GM12878 (cell line): Measurements from ENCODE around the gene ECM1. TPM values are rescaled to one million over a fixed set of nuclear protein-coding genes. Genes with fewer than 3 reads are reported as not detected.

ENCODE experiments used
- ATAC-seq: fragments of 200-7000 bp; cut with Tn5 transposase; 3 replicates; pipeline ENCODE4 v1.9.1; 2020; ENCODE audit warnings: mild to moderate bottlenecking, moderate library complexity
- BruUV-seq: library from RNA; stranded (reverse); fragments of 400-500 nt; replicated peaks from 2 replicates; lab custom pipeline; 2021; lab: Mats Ljungman, UMichigan
- CTCF ChIA-PET: fragments of 300-600 bp; sonication (Branson Sonifier 250); formaldehyde crosslinking; extraction: SDS; loops from one replicate; lab custom pipeline; 2021; ENCODE audit warnings: inconsistent platforms; lab: Yijun Ruan, JAX
- POLR2A ChIA-PET: fragments of 350-600 bp; formaldehyde crosslinking; extraction: SDS; loops from one replicate; lab custom pipeline; 2021; ENCODE audit warnings: inconsistent platforms; lab: Charles Lee
- RAD21 ChIA-PET: fragments of 300-600 bp; sonication (Branson Sonifier 250); formaldehyde crosslinking; loops from one replicate; lab custom pipeline; 2023; ENCODE audit warnings: antibody characterized with exemption; ENCODE audit not compliant: unreplicated experiment; lab: Charles Lee
- SMC1A ChIA-PET: fragments of 300-600 bp; sonication (Branson Sonifier 250); formaldehyde crosslinking; loops from one replicate; lab custom pipeline; 2023; ENCODE audit not compliant: unreplicated experiment, uncharacterized antibody; lab: Charles Lee
- DNase-seq: peaks from one replicate; pipeline ENCODE4 v3.0.0-alpha.2; 2011; ENCODE audit warnings: low read depth, low spot score
- FAIRE-seq: peaks from 3 replicates; lab custom pipeline; 2011; peaks lifted over from hg19 to GRCh38; lab: Jason Lieb, UNC
- H2AFZ ChIP-seq: 2 replicates; pipeline ENCODE4 v1.6.0; 2011; ENCODE audit warnings: low read depth, low read length, control low read depth; ENCODE audit not compliant: control insufficient read depth
- H3K27ac ChIP-seq: 2 replicates; pipeline ENCODE4 v1.5.1; 2011; ENCODE audit warnings: control low read depth; ENCODE audit not compliant: control insufficient read depth, insufficient read depth
- H3K27me3 ChIP-seq, 2 experiments: replicated peaks in 1 of 2; 2 replicates each; pipeline versions ENCODE4 v1.6.0 to v1.6.1; 2011; ENCODE audit warnings: low read length in 1 of 2; ENCODE audit not compliant: control insufficient read depth in 2 of 2, insufficient read depth in 2 of 2
- H3K36me3 ChIP-seq, 2 experiments: 2 replicates each; pipeline ENCODE4 v1.5.1; 2011; ENCODE audit warnings: low read length in 1 of 2; ENCODE audit not compliant: control insufficient read depth in 2 of 2, insufficient read depth in 2 of 2
- H3K4me1 ChIP-seq: 2 replicates; pipeline ENCODE4 v1.6.1; 2011; ENCODE audit warnings: mild to moderate bottlenecking, low read length, moderate library complexity, mixed read lengths; ENCODE audit not compliant: control insufficient read depth, insufficient read depth
- H3K4me2 ChIP-seq: 2 replicates; pipeline ENCODE4 v1.6.0; 2011; ENCODE audit warnings: control low read depth; ENCODE audit not compliant: control insufficient read depth, insufficient read depth
- H3K4me3 ChIP-seq: fragments of 200-600 bp; sonication (generic); 2 replicates; pipeline ENCODE4 v1.5.1; 2016
- H3K79me2 ChIP-seq: 2 replicates; pipeline ENCODE4 v1.6.0; 2011; ENCODE audit warnings: low read length; ENCODE audit not compliant: control insufficient read depth, insufficient read depth
- H3K9ac ChIP-seq: 2 replicates; pipeline ENCODE4 v1.8.0; 2011; ENCODE audit warnings: low read length, control low read depth, mixed read lengths; ENCODE audit not compliant: control insufficient read depth, insufficient read depth
- H3K9me3 ChIP-seq: replicated peaks from 3 replicates; pipeline ENCODE4 v1.5.1; 2011; ENCODE audit warnings: mild to moderate bottlenecking, low read length; ENCODE audit not compliant: control insufficient read depth, insufficient read depth
- H4K20me1 ChIP-seq: 2 replicates; pipeline ENCODE4 v1.6.0; 2011; ENCODE audit not compliant: control insufficient read depth, insufficient read depth
- DPF2 ChIP-seq: fragments of 450-650 bp; IDR thresholded peaks from 2 replicates; pipeline ENCODE4 v1.6.1; 2017; ENCODE audit warnings: mild to moderate bottlenecking
- IKZF1 ChIP-seq: fragments of 450-650 bp; conservative IDR thresholded peaks from 2 replicates; pipeline ENCODE4 v1.6.1; 2017; ENCODE audit warnings: antibody characterized with exemption, mild to moderate bottlenecking
- LARP7 ChIP-seq: fragments of 450-650 bp; IDR thresholded peaks from 2 replicates; pipeline ENCODE4 v1.6.1; 2017; ENCODE audit warnings: mild to moderate bottlenecking
- NBN ChIP-seq: fragments of 450-650 bp; IDR thresholded peaks from 2 replicates; pipeline ENCODE4 v1.6.1; 2016
- NR2F1 ChIP-seq: fragments of 450-650 bp; conservative IDR thresholded peaks from 2 replicates; pipeline ENCODE4 v1.6.1; 2017; ENCODE audit warnings: mild to moderate bottlenecking
- PAX8 ChIP-seq: fragments of 450-650 bp; IDR thresholded peaks from 2 replicates; pipeline ENCODE4 v1.6.1; 2017; ENCODE audit warnings: mild to moderate bottlenecking, moderate library complexity
- POLR2A ChIP-seq: IDR thresholded peaks from 2 replicates; pipeline ENCODE4 v1.6.1; 2011; ENCODE audit warnings: low read depth, mild to moderate bottlenecking, low read length
- RB1 ChIP-seq: fragments of 450-650 bp; formaldehyde crosslinking; IDR thresholded peaks from 2 replicates; pipeline ENCODE4 v1.6.1; 2017; ENCODE audit warnings: mild to moderate bottlenecking, borderline replicate concordance
- ZNF274 ChIP-seq: IDR thresholded peaks from one replicate; pipeline ENCODE4 v1.8.0; 2011; ENCODE audit not compliant: insufficient read length, insufficient read depth
- WGBS: methylation state at CpG from one replicate; pipeline ENCODE4 v1.1.6; 2016; ENCODE audit warnings: low lambda C conversion rate; ENCODE audit not compliant: insufficient replicate concordance, insufficient coverage; ENCODE audit errors: missing lambda C conversion rate; 5-methylcytosine and 5-hydroxymethylcytosine counted together
- in situ Hi-C: fragments of 300-500 bp; cut with MboI; formaldehyde crosslinking; loops from 9 replicates; pipeline ENCODE4 v1.14.3; 2018; ENCODE audit warnings: mixed read lengths
- intact Hi-C: fragments of 100-400 bp; cut with micrococcal nuclease; formaldehyde crosslinking; loops from one replicate; pipeline ENCODE4 v1.14.2; 2022; ENCODE audit not compliant: unreplicated experiment
- polyA plus RNA-seq, 11 experiments: library from polyadenylated mRNA; depleted of rRNA in 4 of 11; unstranded in 6 of 11; stranded (reverse) in 5 of 11; fragments of >200 nt; fragmentation: Nextera tagmentation in 4 of 11; fragmentation: Illumina TruSeq in 1 of 11; extraction: Ambion mirVana in 4 of 11; extraction: Trizol in 1 of 11; gene quantifications; 1 replicate in 1 of 11; 2 replicates in 10 of 11; pipeline versions ENCODE4 v1.2.1 to v1.2.3, GENCODE V29; 2011 to 2016; ENCODE audit warnings: inconsistent platforms in 2 of 11, missing spikeins in 2 of 11, low read depth in 1 of 11
- total RNA-seq, 4 experiments: library from RNA; depleted of rRNA in 3 of 4; stranded (reverse); fragments of >200 nt in 3 of 4; fragmentation: Illumina TruSeq in 1 of 4; extraction: Trizol in 1 of 4; gene quantifications; 2 replicates each; pipeline versions ENCODE4 v1.2.1 to v1.2.3, GENCODE V29; 2013 to 2021
- TF ChIP-seq, protein P1 (sequence below): fragments of 450-650 bp; IDR thresholded peaks from 2 replicates; pipeline ENCODE4 v1.6.1; 2016; ENCODE audit warnings: mild to moderate bottlenecking
- TF ChIP-seq, protein P2 (sequence below): fragments of 150-350 bp; IDR thresholded peaks from 2 replicates; pipeline ENCODE4 v1.6.1; 2016; ENCODE audit warnings: low read depth, low read length
- TF ChIP-seq, protein P3 (sequence below): fragments of 450-650 bp; IDR thresholded peaks from 2 replicates; pipeline ENCODE4 v1.6.1; 2017; ENCODE audit warnings: mild to moderate bottlenecking, moderate library complexity

Gene ECM1
- total and polyA plus RNA-seq, 10 of the 15 experiments (the other 5 are each of a cell fraction or from before 2014, with no cell fraction given): 0.06 to 1.3 (median 0.60) TPM

DNA sequence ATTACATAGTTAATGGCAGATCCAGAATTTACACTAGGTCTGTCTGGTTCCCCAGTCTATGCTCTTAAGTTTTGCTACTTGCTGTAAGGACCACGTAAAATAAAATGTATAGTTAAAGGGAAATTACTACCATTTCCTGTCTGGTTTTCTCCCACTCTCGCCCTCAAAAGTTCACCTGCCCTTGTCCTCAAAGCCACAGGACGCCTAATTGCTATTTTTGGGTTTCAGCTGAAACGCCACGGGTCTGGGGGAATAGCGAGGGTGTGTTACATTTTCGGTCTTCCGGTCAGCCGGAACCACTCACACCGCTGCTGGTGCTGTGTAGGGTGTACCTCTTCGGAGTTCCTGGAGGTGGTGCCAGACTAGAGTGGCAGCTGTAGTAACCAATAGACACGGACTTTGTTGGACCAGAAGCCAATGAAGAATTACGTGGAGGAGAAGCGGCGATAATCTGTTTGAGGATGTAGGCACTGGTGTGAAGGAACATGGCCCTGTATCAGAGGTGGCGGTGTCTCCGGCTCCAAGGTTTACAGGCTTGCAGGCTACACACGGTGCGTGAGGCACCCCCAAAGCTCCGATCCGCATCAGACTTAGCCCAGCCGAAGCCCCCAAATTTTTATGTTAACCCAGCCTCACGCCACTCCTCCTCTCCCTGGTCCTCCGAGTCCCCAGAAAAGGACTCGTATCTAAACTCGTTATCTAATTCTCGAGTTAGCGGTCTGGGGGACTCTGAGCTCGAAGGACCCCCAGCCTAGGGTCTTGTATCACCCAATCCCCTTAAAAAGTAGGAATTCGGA is 20.7 kb upstream of the ECM1 start, which contains the start of gene TARS2:
Gene TARS2 (plus strand): TSS at position 454 of the 797 bp plus-strand sequence. CDS start 32 bp downstream, at position 486.
- DNase-seq (peak; percentile 99), ATAC-seq (peak; percentile 100), FAIRE-seq (peak; percentile 99)
- H3K27me3 ChIP-seq: no peaks in the 10 kb centered on the region
- under 1% methylated on average over 30 of the region's 30 CpGs for WGBS
- peak within 1 kb of the TSS; percentile 95 for H3K4me3 ChIP-seq
- peak within 1 kb of the TSS; percentile 96 for H2AFZ ChIP-seq
- H3K36me3 ChIP-seq: peaks cover 2 to 20% of the 10 kb centered on the region in 2 experiments; a peak in 3 of 4 replicates
- peak within 1 kb of the TSS; percentile 92 for H3K4me2 ChIP-seq
- no TSS peak for BruUV-seq
- peak within 1 kb of the TSS; percentile 98 for H3K9ac ChIP-seq
- ChIA-PET CTCF (interaction anchor here (1.0 to 1.3 kb wide), 2 partner anchors 47 to 123 kb away, joined by 3 read pairs; no protein-coding TSS in a partner anchor), SMC1A (interaction anchor here (2.1 kb wide), 1 partner anchor 29 kb away, joined by 11 read pairs; the partner anchor contains the start of gene FALEC), RAD21 (interaction anchor here (1.6 kb wide), 1 partner anchor 29 kb away, joined by 6 read pairs; the partner anchor contains the start of gene FALEC), POLR2A (interaction anchor here (0.5 to 1.3 kb wide), 2 partner anchors 123 to 166 kb away, joined by 3 to 5 read pairs; partner anchors contain the start of gene RPRD2)
- in situ Hi-C loops: no loop called here
- no peaks in the 10 kb centered on the region for H3K4me1 ChIP-seq
- H3K27ac ChIP-seq: peak within 1 kb of the TSS; percentile 86
- no peaks in the 10 kb centered on the region for H3K9me3 ChIP-seq
- intact Hi-C loops: loop anchor here (10.0 kb wide), 1 partner anchor 138 kb away; the partner anchor contains the start of gene ENSA
- H3K79me2 ChIP-seq: peaks cover 14% of the 10 kb centered on the region
- no peaks in the 10 kb centered on the region for H4K20me1 ChIP-seq
- TF ChIP-seq, protein P1, sequence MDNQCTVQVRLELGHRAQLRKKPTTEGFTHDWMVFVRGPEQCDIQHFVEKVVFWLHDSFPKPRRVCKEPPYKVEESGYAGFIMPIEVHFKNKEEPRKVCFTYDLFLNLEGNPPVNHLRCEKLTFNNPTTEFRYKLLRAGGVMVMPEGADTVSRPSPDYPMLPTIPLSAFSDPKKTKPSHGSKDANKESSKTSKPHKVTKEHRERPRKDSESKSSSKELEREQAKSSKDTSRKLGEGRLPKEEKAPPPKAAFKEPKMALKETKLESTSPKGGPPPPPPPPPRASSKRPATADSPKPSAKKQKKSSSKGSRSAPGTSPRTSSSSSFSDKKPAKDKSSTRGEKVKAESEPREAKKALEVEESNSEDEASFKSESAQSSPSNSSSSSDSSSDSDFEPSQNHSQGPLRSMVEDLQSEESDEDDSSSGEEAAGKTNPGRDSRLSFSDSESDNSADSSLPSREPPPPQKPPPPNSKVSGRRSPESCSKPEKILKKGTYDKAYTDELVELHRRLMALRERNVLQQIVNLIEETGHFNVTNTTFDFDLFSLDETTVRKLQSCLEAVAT: peak; percentile 67; the same call in 1 of the 2 replicates
- TF ChIP-seq NBN (peak; percentile 92), DPF2 (peak; percentile 99), POLR2A (peak; percentile 96), PAX8 (no peak), ZNF274 (no peak), IKZF1 (peak; percentile 84), NR2F1 (peak; percentile 85), LARP7 (peak; percentile 75), RB1 (peak; percentile 79; the same call in 1 of the 2 replicates)
- TF ChIP-seq, protein P2, sequence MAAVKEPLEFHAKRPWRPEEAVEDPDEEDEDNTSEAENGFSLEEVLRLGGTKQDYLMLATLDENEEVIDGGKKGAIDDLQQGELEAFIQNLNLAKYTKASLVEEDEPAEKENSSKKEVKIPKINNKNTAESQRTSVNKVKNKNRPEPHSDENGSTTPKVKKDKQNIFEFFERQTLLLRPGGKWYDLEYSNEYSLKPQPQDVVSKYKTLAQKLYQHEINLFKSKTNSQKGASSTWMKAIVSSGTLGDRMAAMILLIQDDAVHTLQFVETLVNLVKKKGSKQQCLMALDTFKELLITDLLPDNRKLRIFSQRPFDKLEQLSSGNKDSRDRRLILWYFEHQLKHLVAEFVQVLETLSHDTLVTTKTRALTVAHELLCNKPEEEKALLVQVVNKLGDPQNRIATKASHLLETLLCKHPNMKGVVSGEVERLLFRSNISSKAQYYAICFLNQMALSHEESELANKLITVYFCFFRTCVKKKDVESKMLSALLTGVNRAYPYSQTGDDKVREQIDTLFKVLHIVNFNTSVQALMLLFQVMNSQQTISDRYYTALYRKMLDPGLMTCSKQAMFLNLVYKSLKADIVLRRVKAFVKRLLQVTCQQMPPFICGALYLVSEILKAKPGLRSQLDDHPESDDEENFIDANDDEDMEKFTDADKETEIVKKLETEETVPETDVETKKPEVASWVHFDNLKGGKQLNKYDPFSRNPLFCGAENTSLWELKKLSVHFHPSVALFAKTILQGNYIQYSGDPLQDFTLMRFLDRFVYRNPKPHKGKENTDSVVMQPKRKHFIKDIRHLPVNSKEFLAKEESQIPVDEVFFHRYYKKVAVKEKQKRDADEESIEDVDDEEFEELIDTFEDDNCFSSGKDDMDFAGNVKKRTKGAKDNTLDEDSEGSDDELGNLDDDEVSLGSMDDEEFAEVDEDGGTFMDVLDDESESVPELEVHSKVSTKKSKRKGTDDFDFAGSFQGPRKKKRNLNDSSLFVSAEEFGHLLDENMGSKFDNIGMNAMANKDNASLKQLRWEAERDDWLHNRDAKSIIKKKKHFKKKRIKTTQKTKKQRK: peak; percentile 61
- TF ChIP-seq, protein P3, sequence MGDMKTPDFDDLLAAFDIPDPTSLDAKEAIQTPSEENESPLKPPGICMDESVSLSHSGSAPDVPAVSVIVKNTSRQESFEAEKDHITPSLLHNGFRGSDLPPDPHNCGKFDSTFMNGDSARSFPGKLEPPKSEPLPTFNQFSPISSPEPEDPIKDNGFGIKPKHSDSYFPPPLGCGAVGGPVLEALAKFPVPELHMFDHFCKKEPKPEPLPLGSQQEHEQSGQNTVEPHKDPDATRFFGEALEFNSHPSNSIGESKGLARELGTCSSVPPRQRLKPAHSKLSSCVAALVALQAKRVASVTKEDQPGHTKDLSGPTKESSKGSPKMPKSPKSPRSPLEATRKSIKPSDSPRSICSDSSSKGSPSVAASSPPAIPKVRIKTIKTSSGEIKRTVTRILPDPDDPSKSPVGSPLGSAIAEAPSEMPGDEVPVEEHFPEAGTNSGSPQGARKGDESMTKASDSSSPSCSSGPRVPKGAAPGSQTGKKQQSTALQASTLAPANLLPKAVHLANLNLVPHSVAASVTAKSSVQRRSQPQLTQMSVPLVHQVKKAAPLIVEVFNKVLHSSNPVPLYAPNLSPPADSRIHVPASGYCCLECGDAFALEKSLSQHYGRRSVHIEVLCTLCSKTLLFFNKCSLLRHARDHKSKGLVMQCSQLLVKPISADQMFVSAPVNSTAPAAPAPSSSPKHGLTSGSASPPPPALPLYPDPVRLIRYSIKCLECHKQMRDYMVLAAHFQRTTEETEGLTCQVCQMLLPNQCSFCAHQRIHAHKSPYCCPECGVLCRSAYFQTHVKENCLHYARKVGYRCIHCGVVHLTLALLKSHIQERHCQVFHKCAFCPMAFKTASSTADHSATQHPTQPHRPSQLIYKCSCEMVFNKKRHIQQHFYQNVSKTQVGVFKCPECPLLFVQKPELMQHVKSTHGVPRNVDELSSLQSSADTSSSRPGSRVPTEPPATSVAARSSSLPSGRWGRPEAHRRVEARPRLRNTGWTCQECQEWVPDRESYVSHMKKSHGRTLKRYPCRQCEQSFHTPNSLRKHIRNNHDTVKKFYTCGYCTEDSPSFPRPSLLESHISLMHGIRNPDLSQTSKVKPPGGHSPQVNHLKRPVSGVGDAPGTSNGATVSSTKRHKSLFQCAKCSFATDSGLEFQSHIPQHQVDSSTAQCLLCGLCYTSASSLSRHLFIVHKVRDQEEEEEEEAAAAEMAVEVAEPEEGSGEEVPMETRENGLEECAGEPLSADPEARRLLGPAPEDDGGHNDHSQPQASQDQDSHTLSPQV: no peak
